Measurements from ENCODE around the gene CRYZL1. TPM values are rescaled to one million over a fixed set of nuclear protein-coding genes. Genes with fewer than 3 reads are reported as not detected.
"Not testable (repeated sequence)": the region's sequence is repeated elsewhere in the genome, so short reads cannot be mapped to it uniquely, and the experiment has no call there.

The CRYZL1 gene
- total and polyA plus RNA-seq, 8 donors: 21.8 to 84.5 (median 63.4) TPM

GRCh38 chr21:33680870-33681269, 39.3 kb upstream of the CRYZL1 start:
- no peak overlapping the region for H3K27ac ChIP-seq
- H3K4me3 ChIP-seq: no peak overlapping the region
- no peaks in the 10 kb centered on the region for H3K27me3 ChIP-seq
- intact Hi-C loops (cut with DNase I): no loop called here
- H3K4me1 ChIP-seq: peaks cover 10 to 19% of the 10 kb centered on the region in 2 donors
- no peak for DNase-seq
- no peak for TF ChIP-seq CTCF (IDR thresholded peaks at IDR 0.05)
- no peaks in the 10 kb centered on the region for H3K36me3 ChIP-seq
- no peak for ATAC-seq
- no peaks in the 10 kb centered on the region for H3K9me3 ChIP-seq

GRCh38 chr21:33677450-33677849, 35.9 kb upstream of the CRYZL1 start:
- no peak for DNase-seq
- Histone ChIP-seq H3K36me3 (no peaks in the 10 kb centered on the region), H3K27ac (no peak overlapping the region), H3K27me3 (no peaks in the 10 kb centered on the region), H3K4me1 (peaks cover 0 to 2% of the 10 kb centered on the region in 2 donors), H3K9me3 (no peaks in the 10 kb centered on the region), H3K4me3 (no peak overlapping the region)
- no peak for ATAC-seq
- intact Hi-C loops (cut with DNase I): no loop called here
- no peak for TF ChIP-seq CTCF (IDR thresholded peaks at IDR 0.05)

GRCh38 chr21:33676666-33677065, 35.1 kb upstream of the CRYZL1 start:
- H3K4me1 ChIP-seq; H3K27ac ChIP-seq; DNase-seq; H3K27me3 ChIP-seq; H3K4me3 ChIP-seq; intact Hi-C loops (cut with DNase I); H3K36me3 ChIP-seq; ATAC-seq; H3K9me3 ChIP-seq: not testable (repeated sequence)

GRCh38 chr21:33674226-33674625, 32.7 kb upstream of the CRYZL1 start:
- no peak overlapping the region for H3K27ac ChIP-seq
- ATAC-seq (no peak), DNase-seq (no peak)
- no peaks in the 10 kb centered on the region for H3K36me3 ChIP-seq
- H3K4me1 ChIP-seq: peaks cover 0 to 2% of the 10 kb centered on the region in 2 donors
- H3K9me3 ChIP-seq: no peaks in the 10 kb centered on the region
- H3K4me3 ChIP-seq: no peak overlapping the region
- intact Hi-C loops (cut with DNase I): no loop called here
- no peak for TF ChIP-seq CTCF (IDR thresholded peaks at IDR 0.05)
- no peaks in the 10 kb centered on the region for H3K27me3 ChIP-seq

- no peaks in the 10 kb centered on the region for H3K9me3 ChIP-seq
- TF ChIP-seq CTCF (IDR thresholded peaks at IDR 0.05): no peak
- ATAC-seq (no peak), DNase-seq (no peak)
- no peak overlapping the region for H3K4me3 ChIP-seq
- no peak overlapping the region for H3K27ac ChIP-seq
- H3K36me3 ChIP-seq: no peaks in the 10 kb centered on the region
- no peaks in the 10 kb centered on the region for H3K27me3 ChIP-seq
- peaks cover 0 to 2% of the 10 kb centered on the region in 2 donors for H3K4me1 ChIP-seq
- intact Hi-C loops (cut with DNase I): no loop called here
These were observed 31.9 kb upstream of the CRYZL1 start for GRCh38 chr21:33673473-33673872.
